GM19043 (cell line): ENCODE results near the gene ERBB3.

Experiments
- ATAC-seq: cut with Tn5 transposase; IDR thresholded peaks from one replicate; pipeline ENCODE4 v1.9.1; 2021; ENCODE audit warnings: low read depth; ENCODE audit not compliant: unreplicated experiment

Gene ERBB3

DNA sequence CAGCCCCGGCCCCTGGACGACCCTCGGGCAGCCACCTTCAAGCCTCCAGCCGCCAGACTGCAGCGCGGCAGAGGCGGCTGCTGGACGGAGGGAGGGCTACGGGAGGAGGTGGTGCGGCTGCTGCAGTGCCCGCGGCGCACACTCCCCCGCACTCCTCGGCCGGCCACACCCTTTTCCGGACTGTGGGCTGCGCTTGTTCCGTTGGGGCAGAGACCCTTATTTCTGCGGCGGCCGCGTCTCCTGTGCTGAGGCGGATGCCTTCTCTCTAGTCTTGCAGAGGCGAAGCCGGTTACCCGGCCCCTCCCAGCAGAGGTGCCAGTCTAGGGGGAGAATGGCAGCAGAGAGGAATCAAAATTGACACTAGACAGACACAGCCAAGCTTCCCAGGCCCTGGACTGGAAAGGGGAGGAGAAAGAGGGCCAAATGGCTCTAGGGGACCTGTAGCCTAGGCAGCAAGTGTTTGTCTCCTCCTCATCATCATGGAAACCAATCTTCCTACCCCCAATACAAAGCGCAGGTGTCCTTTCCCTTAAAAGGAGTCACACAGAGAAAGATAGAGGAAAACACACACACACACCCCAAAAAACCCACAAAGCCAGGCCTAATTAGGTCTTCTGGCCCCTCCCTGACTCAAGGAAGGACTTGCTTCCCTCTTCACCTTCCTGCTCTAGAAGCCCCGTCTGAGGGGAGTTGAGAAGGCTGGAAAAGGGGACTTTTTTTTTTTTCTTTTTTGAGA is 49.4 kb downstream of the ERBB3 start:
- no peak for ATAC-seq

DNA sequence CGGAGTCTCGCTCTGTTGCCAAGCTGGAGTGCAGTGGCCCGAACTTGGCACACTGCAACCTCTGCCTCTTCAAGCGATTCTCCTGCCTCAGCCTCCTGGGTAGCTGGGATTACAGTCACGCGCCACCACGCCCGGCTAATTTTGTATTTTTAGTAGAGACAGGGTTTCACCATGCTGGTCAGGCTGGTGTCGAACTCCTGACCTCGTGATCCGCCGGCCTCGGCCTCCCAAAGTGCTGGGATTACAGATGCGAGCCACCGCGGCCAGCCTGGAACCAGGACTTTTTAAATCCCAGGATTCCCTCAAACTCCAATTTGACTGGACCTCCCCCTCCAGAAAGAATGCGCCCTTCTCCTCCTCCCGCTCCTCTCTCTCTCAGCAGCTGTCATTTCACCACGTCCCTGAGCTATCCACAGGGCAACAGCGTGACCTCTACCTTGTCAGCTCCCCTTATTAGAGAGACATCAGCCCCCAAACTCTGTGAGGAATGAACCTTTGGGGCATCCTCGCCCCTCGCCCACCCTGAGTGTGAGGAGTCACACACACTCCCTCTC is 50.1 kb downstream of the ERBB3 start:
- ATAC-seq, result no peak

GRCh38 chr12:56130876-56131275 is 50.9 kb downstream of the ERBB3 start:
- ATAC-seq, result no peak

GRCh38 chr12:56134897-56135296 is 54.9 kb downstream of the ERBB3 start:
- no peak for ATAC-seq

GRCh38 chr12:56137853-56138571 is 58.0 kb downstream of the ERBB3 start:
- no peak for ATAC-seq

GRCh38 chr12:56141946-56142784 is 62.2 kb downstream of the ERBB3 start:
- no peak for ATAC-seq

DNA sequence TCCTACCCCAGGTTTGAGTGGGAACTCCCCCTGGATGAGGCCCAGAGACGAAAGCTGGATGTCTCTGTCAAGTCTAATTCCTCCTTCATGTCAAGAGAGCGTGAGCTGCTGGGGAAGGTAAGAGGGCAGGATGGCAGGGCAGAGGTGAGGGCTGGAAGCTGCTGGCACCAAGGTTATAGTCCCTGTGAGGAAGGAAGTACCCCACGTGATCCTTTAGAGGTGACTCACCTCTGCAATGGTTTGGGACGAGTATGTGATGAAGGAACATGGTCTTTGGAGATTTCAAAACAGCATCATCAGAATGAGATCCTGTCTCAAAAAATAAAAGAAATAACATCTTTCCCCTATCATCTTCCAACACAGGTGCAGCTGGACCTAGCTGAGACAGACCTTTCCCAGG is 63.3 kb downstream of the ERBB3 start:
- ATAC-seq, result no peak

DNA sequence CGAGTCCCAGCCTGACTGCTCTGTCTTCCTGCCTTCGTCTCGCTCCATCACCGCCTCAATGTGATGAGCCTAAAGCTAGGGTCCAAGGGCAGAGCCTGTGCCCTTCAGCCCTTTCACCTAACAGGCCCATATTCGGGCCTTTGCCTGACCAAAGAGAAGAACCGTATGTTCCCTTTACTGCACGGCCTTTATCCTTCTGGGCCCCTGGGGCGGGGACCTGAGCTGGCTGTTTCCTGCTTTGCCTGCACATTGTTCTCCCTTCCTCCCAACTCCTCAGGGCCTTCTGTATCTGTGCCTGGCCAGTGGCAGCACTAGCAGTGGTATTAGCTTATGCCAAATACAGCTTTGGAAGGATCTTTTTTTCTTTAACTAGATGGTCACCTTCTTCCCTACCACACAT is 63.9 kb downstream of the ERBB3 start:
- no peak for ATAC-seq

GRCh38 chr12:56145217-56145616 is 65.3 kb downstream of the ERBB3 start:
- ATAC-seq, result no peak

DNA sequence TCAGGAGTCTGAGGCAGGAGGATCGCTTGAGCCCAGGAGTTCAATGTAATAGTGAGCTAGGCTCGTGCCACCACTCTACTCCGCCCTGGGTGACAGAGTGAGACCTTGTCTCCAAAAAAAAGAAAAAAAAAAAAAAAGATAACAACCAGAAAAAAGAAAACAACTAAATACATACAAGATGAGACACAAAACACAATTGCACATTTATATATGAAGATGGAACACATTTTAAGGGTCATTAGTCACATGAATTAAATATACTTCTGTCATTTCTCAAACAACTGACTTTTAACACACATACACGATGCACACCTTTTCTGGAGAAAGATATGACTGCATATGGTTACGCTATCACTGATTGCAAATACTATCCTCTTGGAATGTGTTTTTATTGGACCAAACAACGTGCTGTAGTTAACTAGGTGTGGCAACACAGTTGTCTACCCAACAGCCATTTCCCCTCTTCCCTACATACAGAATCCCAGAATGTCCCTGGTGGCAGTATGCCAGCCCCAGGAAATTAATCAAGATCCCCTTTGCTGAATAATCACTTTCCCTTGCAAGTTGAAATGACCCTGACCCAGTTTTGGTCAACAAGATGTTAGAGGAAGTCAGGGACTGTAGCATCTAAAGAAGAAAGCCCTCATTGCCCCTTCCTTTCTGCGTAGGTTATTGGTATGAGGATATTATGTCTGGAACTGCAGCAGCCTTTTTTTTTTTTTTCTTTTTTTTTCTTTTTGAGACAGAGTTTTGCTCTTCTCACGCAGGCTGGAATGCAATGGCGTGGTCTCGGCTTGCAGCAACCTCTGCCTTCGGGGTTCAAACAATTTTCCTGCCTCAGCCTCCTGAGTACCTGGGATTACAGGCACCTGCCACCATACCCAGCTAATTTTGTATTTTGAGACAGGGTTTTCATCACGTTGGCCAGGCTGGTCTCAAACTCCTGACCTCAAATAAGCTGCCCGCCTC is 66.8 kb downstream of the ERBB3 start:
- no peak for ATAC-seq

DNA sequence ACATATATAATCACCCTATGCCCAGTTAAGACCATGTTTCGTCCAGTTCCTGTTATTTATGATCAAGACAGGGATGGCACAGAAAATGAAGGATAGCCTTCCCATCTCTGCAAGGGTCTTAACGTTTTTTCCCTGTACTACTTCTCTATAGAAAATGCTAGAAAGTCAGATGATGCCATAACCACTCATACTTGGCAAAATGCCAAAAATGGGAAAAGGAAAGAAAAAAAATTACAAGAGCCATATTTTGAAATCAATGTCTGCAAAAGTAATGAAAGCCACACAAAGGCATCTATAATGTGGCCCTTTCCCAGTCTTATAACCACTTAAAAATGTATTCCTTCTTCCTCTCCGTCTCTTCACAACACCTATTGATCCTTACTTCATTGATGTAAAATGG is 70.6 kb downstream of the ERBB3 start:
- no peak for ATAC-seq

DNA sequence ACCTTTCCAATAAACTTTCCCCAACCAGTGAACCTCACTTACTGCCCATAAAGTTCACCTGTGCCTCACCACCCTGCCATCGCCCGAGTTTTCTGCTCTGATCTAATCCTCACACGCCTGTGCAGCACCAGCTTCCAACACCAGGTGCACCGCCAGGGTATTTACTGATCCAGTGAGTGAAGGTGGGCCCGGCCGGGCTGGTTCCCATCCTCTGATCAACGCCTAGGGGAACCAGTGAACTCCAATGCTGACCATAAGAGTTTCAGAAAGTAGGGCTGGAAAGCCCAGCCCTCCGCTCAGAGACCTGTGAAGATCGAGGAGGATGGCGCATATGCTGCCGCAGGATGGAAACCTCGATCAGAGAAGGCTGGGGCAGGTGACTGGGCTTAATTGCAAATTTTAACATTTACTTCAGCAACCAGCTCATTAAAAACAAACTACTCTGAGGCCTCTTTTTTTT is 71.7 kb downstream of the ERBB3 start:
- peak; percentile 49 for ATAC-seq

DNA sequence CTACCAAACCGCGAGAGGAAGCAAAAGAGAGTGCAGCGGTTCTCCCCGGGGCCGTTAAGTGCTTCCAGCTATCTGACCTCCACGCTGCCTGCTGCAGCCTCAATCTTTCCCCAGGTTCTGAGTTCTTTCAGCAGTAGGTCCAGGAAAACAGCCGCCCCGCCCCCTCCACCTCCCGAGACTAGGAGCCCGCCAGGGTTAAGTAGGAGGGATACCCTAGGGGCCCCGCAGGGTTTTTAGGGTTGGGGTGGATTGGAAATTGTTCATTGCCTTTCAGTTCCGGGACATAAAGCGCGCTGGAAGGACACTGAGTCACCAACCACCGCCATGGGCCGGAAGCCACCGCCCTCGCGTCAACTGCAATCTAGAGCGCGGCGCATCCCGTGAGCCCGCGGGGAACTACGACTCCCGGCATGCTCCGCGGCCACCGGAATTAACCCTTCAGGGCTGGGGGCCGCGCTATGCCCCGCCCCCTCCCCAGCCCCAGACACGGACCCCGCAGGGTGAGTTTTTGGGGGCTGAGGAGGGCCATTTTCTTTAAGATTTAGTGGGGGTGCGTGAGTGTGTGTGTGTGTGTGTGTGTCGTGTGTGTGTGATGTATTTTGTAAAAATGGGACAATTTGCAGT is 72.3 kb downstream of the ERBB3 start, which contains the start of gene MYL6B:
Gene MYL6B, plus strand, starts transcription at position 456 of the 624 bp plus-strand sequence. CDS start 1,332 bp downstream, outside the sequence.
- ATAC-seq, result peak; percentile 84
